ENCODE data around the gene WWP2. TPM values are rescaled to one million over a fixed set of nuclear protein-coding genes. Genes with fewer than 3 reads are reported as not detected.
A peak's percentile ranks its signal among the peaks of the same experiment; 100 is the strongest.

Gene WWP2
- total RNA-seq, result 10 to 100 TPM; 40.8 to 96.9 (median 84.3) TPM

GRCh38 chr16:69761983-69762813 lies at the start of gene WWP2:
Gene WWP2 (plus strand): TSS chr16:69762332. CDS start chr16:69787011, 24,679 bp downstream.
- no peaks in the 10 kb centered on the region for H3K9me3 ChIP-seq
- 1 to 2% methylated on average over 30 to 46 of the region's 68 CpGs for whole genome bisulfite sequencing, 2 donors

DNA sequence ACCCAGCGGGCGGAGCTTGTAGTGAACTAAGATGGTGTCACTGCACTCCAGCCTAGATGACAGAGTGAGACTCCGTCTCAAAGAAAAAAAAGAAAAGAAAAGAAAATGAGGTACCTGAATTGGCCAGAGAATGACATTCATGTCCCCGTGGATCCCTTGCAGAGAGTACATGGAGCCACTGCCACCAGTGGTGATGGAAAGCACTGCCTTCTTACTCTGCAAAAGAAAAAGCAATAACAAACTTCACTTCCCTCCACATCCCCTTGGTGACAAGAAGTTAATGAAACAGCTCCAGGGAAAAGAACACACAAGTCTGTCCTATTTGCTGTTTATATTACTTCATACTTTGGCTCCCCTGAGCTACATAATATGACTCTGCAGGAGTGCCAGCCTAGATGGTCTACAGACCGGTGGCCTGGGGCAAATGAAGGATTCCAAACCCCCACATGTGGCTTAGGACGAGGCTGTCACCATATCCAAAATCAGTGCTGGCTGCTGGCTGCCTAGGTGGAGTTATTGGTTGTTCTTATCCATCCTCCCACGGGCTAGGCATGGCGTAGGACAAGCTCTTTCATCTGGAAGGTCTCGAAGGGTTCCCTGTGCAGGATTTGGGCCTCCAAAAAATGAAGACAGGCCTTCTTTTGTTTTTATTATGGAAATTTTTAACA lies 49.1 kb upstream of the WWP2 start:
- H3K27me3 ChIP-seq, result no peaks in the 10 kb centered on the region
- DNase-seq (ENCODE audit: low spot score in 2 of 2), result no peak
- no peak overlapping the region for H3K4me3 ChIP-seq
- WGBS, 2 donors, result 87 to 90% methylated on average over 9 of the region's 9 CpGs
- peaks cover 0 to 65% (median 0%) of the 10 kb centered on the region in 3 donors for H3K36me3 ChIP-seq
- H3K9me3 ChIP-seq, result no peaks in the 10 kb centered on the region
- peaks cover 0 to 17% (median 0%) of the 10 kb centered on the region in 4 donors for H3K4me1 ChIP-seq
- TF ChIP-seq CTCF (IDR thresholded peaks at IDR 0.05), result no peak
- no peak for TF ChIP-seq EP300 (IDR thresholded peaks at IDR 0.05)
- no peak for TF ChIP-seq POLR2A (IDR thresholded peaks at IDR 0.05)
- no peak overlapping the region for H3K27ac ChIP-seq

More at GRCh38 chr16:69761983-69762813, at the start of gene WWP2:
- Histone ChIP-seq H3K4me3 (peak within 1 kb of the TSS; percentile 70 to 92 (median 78)), H3K27ac (peak within 1 kb of the TSS; percentile 85 to 93 (median 90)), H3K27me3 (no peaks in the 10 kb centered on the region), H3K36me3 (no peaks in the 10 kb centered on the region), H3K4me1 (peaks cover 4 to 19% (median 6%) of the 10 kb centered on the region in 4 donors)
- TF ChIP-seq POLR2A (IDR thresholded peaks at IDR 0.05) (peak; percentile 40 to 53), CTCF (IDR thresholded peaks at IDR 0.05) (no peak), EP300 (IDR thresholded peaks at IDR 0.05) (peak in 1 of 2 donors; percentile 72)
- DNase-seq (ENCODE audit: low spot score in 2 of 2), result peak; percentile 49 to 52

DNA sequence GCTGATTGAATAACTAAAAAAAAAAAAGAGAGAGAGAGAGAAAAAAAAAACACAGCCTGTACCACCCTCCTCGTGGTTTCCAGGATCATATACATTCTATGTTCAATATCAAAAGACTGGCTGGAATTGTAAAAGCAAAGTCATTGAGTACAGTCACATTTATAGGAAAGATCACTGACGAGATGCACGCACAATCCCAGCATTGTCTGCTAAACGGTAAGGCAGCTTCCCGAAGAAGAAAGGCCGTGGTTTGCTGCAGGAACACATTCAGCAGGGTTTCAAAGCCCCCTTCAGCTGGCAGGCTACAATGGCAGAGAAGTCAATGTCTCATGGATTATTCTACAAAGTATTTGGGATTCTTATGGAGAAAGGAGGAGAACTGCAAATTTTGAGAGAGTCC lies 45.1 kb upstream of the WWP2 start:
- TF ChIP-seq EP300 (IDR thresholded peaks at IDR 0.05), result no peak
- TF ChIP-seq POLR2A (IDR thresholded peaks at IDR 0.05), result no peak
- no peak for TF ChIP-seq CTCF (IDR thresholded peaks at IDR 0.05)
- WGBS, 2 donors, result 56 to 57% methylated on average over 6 of the region's 6 CpGs
- no peaks in the 10 kb centered on the region for H3K4me1 ChIP-seq
- no peak for DNase-seq (ENCODE audit: low spot score in 2 of 2)
- no peak overlapping the region for H3K4me3 ChIP-seq
- H3K27ac ChIP-seq, result no peak overlapping the region
- no peaks in the 10 kb centered on the region for H3K27me3 ChIP-seq
- peaks cover 0 to 59% (median 0%) of the 10 kb centered on the region in 3 donors for H3K36me3 ChIP-seq
- H3K9me3 ChIP-seq, result no peaks in the 10 kb centered on the region

DNA sequence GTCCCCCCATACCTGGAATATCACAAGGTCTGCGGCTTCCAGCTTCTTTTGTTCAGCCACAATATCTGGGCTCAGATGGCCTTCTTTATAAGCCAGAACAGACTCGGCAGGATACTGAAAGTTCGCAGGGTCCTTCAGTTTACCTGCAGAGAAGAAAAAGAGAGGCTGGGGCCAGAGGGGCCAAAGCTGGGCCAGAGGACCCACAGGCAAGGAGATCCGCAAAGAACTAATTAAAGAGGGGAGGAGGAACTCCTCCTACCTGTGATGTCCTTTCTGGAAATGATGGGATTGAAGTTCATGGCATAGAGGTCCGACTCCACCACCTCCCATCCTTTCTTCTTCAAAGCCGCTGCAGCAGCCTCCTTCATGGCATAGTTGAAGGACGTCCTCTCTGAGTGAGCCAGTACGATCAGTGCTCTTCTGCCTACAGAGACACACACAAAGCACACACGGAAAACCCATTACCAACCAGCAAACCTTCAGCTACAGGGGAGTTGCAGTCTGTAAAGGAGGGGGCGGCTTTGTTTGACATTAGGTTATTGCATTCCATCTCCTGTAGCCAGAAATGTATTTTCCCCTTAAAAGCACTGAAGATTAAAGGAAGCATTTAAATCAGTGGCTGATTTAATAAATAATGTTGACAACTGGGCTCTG lies 43.9 kb upstream of the WWP2 start:
- TF ChIP-seq POLR2A (IDR thresholded peaks at IDR 0.05) (no peak), CTCF (IDR thresholded peaks at IDR 0.05) (no peak), EP300 (IDR thresholded peaks at IDR 0.05) (no peak)
- Histone ChIP-seq H3K27ac (no peak overlapping the region), H3K27me3 (no peaks in the 10 kb centered on the region), H3K9me3 (no peaks in the 10 kb centered on the region), H3K36me3 (peaks cover 0 to 48% (median 0%) of the 10 kb centered on the region in 3 donors), H3K4me3 (no peak overlapping the region), H3K4me1 (no peaks in the 10 kb centered on the region)
- no peak for DNase-seq (ENCODE audit: low spot score in 2 of 2)
- 82% methylated on average over 10 of the region's 10 CpGs for WGBS, 2 donors

All from tibial nerve (tissue), 4 donors.